Measurements from ENCODE around the gene ASCL2. TPM values are rescaled to one million over a fixed set of nuclear protein-coding genes. Genes with fewer than 3 reads are reported as not detected.
"Not testable (repeated sequence)": the region's sequence is repeated elsewhere in the genome, so short reads cannot be mapped to it uniquely, and the experiment has no call there.

The ASCL2 gene
- total RNA-seq, 4 donors from 2014 or later = 0.27 TPM; not detected in 3

DNA sequence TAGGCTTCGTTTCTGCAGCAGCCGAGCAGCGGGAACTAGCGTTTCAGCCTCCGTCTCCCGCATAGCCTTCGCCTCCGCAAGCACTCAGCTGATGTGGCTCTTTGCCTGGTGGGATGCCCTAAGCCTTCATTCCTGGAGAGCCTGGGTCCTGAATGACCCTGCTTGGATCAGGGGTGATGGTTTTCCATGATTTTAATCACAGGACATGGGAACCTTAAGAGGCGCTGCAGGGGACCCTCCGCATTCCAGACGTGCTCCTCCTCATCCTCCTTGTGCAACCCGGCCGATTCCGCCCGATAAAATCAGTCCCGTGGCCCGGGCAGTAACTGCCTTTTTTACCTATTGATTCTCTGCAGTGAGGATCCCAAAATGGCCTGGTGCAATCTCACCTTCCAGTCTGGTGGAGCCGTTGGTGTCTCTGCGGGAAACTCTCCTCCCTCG is 23.2 kb upstream of the ASCL2 start:
- TF ChIP-seq POLR2AphosphoS5 (IDR thresholded peaks at IDR 0.05) = no peak
- no peak for TF ChIP-seq POLR2A (IDR thresholded peaks at IDR 0.05)
- TF ChIP-seq, protein P1, sequence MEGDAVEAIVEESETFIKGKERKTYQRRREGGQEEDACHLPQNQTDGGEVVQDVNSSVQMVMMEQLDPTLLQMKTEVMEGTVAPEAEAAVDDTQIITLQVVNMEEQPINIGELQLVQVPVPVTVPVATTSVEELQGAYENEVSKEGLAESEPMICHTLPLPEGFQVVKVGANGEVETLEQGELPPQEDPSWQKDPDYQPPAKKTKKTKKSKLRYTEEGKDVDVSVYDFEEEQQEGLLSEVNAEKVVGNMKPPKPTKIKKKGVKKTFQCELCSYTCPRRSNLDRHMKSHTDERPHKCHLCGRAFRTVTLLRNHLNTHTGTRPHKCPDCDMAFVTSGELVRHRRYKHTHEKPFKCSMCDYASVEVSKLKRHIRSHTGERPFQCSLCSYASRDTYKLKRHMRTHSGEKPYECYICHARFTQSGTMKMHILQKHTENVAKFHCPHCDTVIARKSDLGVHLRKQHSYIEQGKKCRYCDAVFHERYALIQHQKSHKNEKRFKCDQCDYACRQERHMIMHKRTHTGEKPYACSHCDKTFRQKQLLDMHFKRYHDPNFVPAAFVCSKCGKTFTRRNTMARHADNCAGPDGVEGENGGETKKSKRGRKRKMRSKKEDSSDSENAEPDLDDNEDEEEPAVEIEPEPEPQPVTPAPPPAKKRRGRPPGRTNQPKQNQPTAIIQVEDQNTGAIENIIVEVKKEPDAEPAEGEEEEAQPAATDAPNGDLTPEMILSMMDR (IDR thresholded peaks at IDR 0.05) = no peak
- no peak for TF ChIP-seq EP300 (IDR thresholded peaks at IDR 0.05)
- Histone ChIP-seq H3K4me3 (no peak overlapping the region), H3K36me3 (no peaks in the 10 kb centered on the region), H3K27me3 (peaks cover 25% of the 10 kb centered on the region), H3K27ac (no peak overlapping the region), H3K4me1 (no peaks in the 10 kb centered on the region), H3K9me3 (no peaks in the 10 kb centered on the region)
- 74 to 82% methylated on average over 8 to 14 of the region's 20 CpGs for WGBS, 2 donors (ENCODE audit: low coverage in 1 of 2)
- no peak for ATAC-seq

DNA sequence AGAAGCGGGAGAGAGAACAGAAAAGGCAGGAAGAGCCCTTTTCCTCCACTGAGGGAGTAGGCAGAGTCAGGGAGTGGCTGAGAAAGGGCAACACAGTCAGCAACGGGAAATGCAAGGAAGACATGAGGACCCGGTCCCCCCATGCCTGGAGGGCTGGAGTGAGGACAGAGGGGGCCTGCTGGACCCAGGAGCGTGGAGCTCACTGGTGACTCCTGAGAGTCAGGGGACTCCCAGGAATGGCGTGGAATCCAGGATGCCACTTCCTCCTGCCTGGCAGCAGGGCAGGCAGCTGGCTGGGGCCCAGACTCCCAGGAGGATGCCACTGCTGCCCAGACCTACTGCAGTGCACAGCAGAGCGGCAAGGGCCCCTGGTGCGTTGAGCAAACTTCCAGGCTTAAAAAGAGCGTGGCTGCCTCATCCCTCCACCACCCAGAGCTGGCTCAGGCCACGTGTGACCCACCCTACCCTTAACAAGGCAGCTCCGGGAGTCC is 20.0 kb upstream of the ASCL2 start:
- WGBS, 2 donors (ENCODE audit: low coverage in 1 of 2) = 0 to 17% methylated on average over 2 to 3 of the region's 10 CpGs
- no peak for ATAC-seq
- no peak overlapping the region for H3K27ac ChIP-seq
- no peaks in the 10 kb centered on the region for H3K36me3 ChIP-seq
- no peaks in the 10 kb centered on the region for H3K4me1 ChIP-seq
- TF ChIP-seq POLR2A (IDR thresholded peaks at IDR 0.05) = no peak
- TF ChIP-seq, protein P1 (IDR thresholded peaks at IDR 0.05) = no peak
- no peak overlapping the region for H3K4me3 ChIP-seq
- H3K27me3 ChIP-seq = peaks cover 46% of the 10 kb centered on the region
- no peaks in the 10 kb centered on the region for H3K9me3 ChIP-seq

DNA sequence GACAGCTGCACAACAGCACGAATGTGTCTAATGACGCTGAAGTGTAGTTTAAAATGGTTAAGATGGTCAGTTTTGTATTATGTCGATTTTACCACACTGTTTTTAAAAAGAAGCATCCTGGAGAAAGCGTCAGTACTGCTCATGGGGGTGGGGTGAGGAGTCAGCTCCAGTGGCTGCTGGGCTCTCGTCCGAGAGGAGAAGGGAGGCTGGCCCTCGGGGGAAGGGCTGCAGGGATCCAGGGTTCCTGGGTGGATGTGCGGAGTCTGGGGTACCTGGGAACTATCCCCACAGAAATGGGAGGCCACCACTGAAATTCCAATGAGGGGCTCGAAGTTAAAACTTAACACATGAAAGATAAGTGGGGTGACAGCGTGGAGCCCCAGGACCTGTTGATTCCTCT is 19.5 kb upstream of the ASCL2 start:
- Histone ChIP-seq H3K27ac (no peak overlapping the region), H3K4me1 (no peaks in the 10 kb centered on the region), H3K4me3 (no peak overlapping the region), H3K27me3 (peaks cover 52% of the 10 kb centered on the region), H3K36me3 (no peaks in the 10 kb centered on the region), H3K9me3 (no peaks in the 10 kb centered on the region)
- TF ChIP-seq EP300 (IDR thresholded peaks at IDR 0.05) (no peak), POLR2A (IDR thresholded peaks at IDR 0.05) (no peak), POLR2AphosphoS5 (IDR thresholded peaks at IDR 0.05) (no peak)
- TF ChIP-seq, protein P1 (IDR thresholded peaks at IDR 0.05) = no peak
- no peak for ATAC-seq
- 54 to 78% methylated on average over 4 to 9 of the region's 10 CpGs for WGBS, 2 donors (ENCODE audit: low coverage in 1 of 2)

DNA sequence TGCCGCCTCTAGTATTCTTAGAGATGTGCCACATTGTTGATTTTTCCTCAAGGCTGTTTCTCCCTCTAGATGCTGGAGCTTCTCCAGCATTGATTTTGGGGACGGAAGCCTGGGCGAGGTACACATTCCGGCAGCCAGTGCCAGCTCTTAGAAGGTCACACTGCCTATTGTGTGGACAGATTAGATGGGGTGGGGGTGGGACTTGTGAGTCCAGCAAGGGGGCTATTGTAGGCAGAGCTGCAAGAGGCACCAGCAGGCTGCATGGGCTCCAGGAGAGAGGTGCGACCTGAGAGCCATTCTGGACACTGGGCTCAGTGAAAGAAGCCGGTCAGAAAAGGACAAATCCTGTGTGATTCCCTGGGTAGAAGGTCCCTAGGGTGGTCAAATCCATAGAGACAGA is 19.0 kb upstream of the ASCL2 start:
- H3K9me3 ChIP-seq = no peaks in the 10 kb centered on the region
- ATAC-seq = no peak
- WGBS, 2 donors (ENCODE audit: low coverage in 1 of 2) = 68 to 88% methylated on average over 4 to 6 of the region's 6 CpGs

DNA sequence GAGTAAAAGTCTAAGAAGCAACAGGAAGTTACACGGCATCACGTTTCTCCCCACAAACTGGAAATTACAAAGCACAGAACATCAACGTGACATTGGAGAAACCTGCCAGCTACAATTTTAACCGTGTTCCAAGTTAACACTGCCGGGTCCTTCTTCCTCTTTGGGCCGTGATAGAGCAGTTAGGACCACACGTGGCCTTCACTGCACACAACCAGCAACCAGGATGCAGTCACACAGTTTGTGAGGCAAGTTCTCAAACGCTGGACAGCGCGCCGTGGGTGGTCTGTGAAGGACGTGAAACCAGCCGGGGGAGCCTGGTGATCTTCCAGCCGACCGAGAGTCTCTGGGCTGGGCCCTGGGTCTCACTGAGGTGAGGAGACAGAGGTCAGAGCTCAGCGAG is 16.7 kb upstream of the ASCL2 start:
- WGBS, 2 donors (ENCODE audit: low coverage in 1 of 2) = 10 to 13% methylated on average over 3 to 14 of the region's 16 CpGs
- no peak for ATAC-seq
- H3K27me3 ChIP-seq = peaks cover 52% of the 10 kb centered on the region
- H3K36me3 ChIP-seq = no peaks in the 10 kb centered on the region
- H3K4me3 ChIP-seq = no peak overlapping the region
- H3K27ac ChIP-seq = no peak overlapping the region
- no peaks in the 10 kb centered on the region for H3K4me1 ChIP-seq
- no peak for TF ChIP-seq POLR2AphosphoS5 (IDR thresholded peaks at IDR 0.05)
- TF ChIP-seq POLR2A (IDR thresholded peaks at IDR 0.05) = no peak
- TF ChIP-seq, protein P1 (IDR thresholded peaks at IDR 0.05) = no peak
- no peak for TF ChIP-seq EP300 (IDR thresholded peaks at IDR 0.05)
- peaks cover 0 to 12% (median 0%) of the 10 kb centered on the region in 3 donors for H3K9me3 ChIP-seq

More for the DNA sequence above, 19.0 kb upstream of the ASCL2 start:
- Histone ChIP-seq H3K4me3 (no peak overlapping the region), H3K27me3 (peaks cover 52% of the 10 kb centered on the region), H3K4me1 (no peaks in the 10 kb centered on the region), H3K36me3 (no peaks in the 10 kb centered on the region), H3K27ac (no peak overlapping the region)
- TF ChIP-seq, protein P1 (IDR thresholded peaks at IDR 0.05) = no peak
- TF ChIP-seq POLR2A (IDR thresholded peaks at IDR 0.05) = no peak
- no peak for TF ChIP-seq POLR2AphosphoS5 (IDR thresholded peaks at IDR 0.05)
- no peak for TF ChIP-seq EP300 (IDR thresholded peaks at IDR 0.05)

GRCh38 chr11:2286350-2286749 is 16.0 kb upstream of the ASCL2 start:
- not testable (repeated sequence) for H3K4me1 ChIP-seq, H3K36me3 ChIP-seq, H3K27ac ChIP-seq, H3K4me3 ChIP-seq, ATAC-seq
- 95 to 100% methylated on average over 4 to 5 of the region's 13 CpGs for WGBS, 2 donors (ENCODE audit: low coverage in 1 of 2)
- Histone ChIP-seq H3K27me3 (peaks cover 52% of the 10 kb centered on the region), H3K9me3 (peaks cover 0 to 14% (median 0%) of the 10 kb centered on the region in 3 donors)
